Right lobe of liver (tissue), 6 donors: ENCODE results near the gene CLRN3. TPM values are rescaled to one million over a fixed set of nuclear protein-coding genes. Genes with fewer than 3 reads are reported as not detected.

Experiments used
- ATAC-seq, 4 donors: fragments of 200-7000 bp; cut with Tn5 transposase; one replicate each; pipeline ENCODE4 v1.9.1; 2020; ENCODE audit warnings: mild to moderate bottlenecking in 4 of 4, moderate library complexity in 4 of 4
- DNase-seq, 3 donors: peaks; one replicate each; pipeline ENCODE4 v3.0.0-alpha.2; 2020
- H3K27ac ChIP-seq, 3 donors: fragments of 200-600 bp; one replicate each; pipeline ENCODE4 v1.8.0; 2022
- H3K27me3 ChIP-seq, 2 donors: fragments of 200-600 bp; one replicate each; pipeline ENCODE4 v1.8.0; 2022
- H3K36me3 ChIP-seq, 4 donors: fragments of 200-600 bp; sonication (generic) in 1 of 4; one replicate each; pipeline versions ENCODE4 v1.5.1 to v1.8.0; 2017 to 2022; ENCODE audit warnings: control low read depth in 1 of 4
- H3K4me1 ChIP-seq, 4 donors: fragments of 200-600 bp; sonication (generic) in 1 of 4; one replicate each; pipeline versions ENCODE4 v1.5.1 to v1.8.0; 2017 to 2022; ENCODE audit warnings: control low read depth in 1 of 4
- H3K4me3 ChIP-seq, 3 donors: fragments of 200-600 bp; one replicate each; pipeline ENCODE4 v1.8.0; 2022
- H3K9me3 ChIP-seq, 4 donors: fragments of 200-600 bp; sonication (generic) in 1 of 4; one replicate each; pipeline versions ENCODE4 v1.5.1 to v1.8.0; 2017 to 2022; ENCODE audit warnings: control low read depth in 1 of 4
- POLR2A ChIP-seq: fragments of 450-650 bp; IDR thresholded peaks from one replicate; pipeline ENCODE4 v1.6.1; 2017; ENCODE audit warnings: antibody characterized with exemption, mild to moderate bottlenecking
- WGBS: methylation state at CpG from one replicate; pipeline ENCODE4 v1.1.6; 2018; ENCODE audit warnings: low coverage, low lambda C conversion rate; ENCODE audit not compliant: insufficient coverage; ENCODE audit errors: missing lambda C conversion rate; 5-methylcytosine and 5-hydroxymethylcytosine counted together
- intact Hi-C, 2 donors: fragments of 100-400 bp; cut with DNase I; formaldehyde crosslinking; loops; one replicate each; pipeline versions ENCODE4 v1.11.2 to v1.14.1; 2022
- total RNA-seq, 6 experiments: library from RNA; depleted of rRNA in 2 of 6; stranded (reverse); fragments of >200 nt in 2 of 6; fragmentation: NEBNext Ultra II Directional in 3 of 6; extraction: Animal tissue kit (Norgen Biotek cat#: 25700) in 3 of 6; gene quantifications; one replicate each; pipeline versions ENCODE4 v1.1.0 to v1.2.4, GENCODE V29; 2016 to 2023
- TF ChIP-seq, protein P1 (sequence below), 4 donors: fragments of 200-600 bp in 3 of 4; fragments of 450-650 bp in 1 of 4; IDR thresholded peaks; one replicate each; pipeline versions ENCODE4 v1.5.1 to v1.8.0; 2016 to 2022; ENCODE audit warnings: antibody characterized with exemption in 4 of 4, mild to moderate bottlenecking in 2 of 4
- donor health status: DM: no; HTN: yes; CAD: no.
- donor health status: DM: no; HTN: no; CAD: no.
- donor health status: DM: no; HTN: no; CAD: no.
- donor health status: DM: no; HTN: yes; CAD: no.
- donor health status: DM: no; HTN: yes; CAD: no.

Gene CLRN3
- total RNA-seq, 6 experiments from 2014 or later = 9.6 to 28.5 (median 18.1) TPM

DNA sequence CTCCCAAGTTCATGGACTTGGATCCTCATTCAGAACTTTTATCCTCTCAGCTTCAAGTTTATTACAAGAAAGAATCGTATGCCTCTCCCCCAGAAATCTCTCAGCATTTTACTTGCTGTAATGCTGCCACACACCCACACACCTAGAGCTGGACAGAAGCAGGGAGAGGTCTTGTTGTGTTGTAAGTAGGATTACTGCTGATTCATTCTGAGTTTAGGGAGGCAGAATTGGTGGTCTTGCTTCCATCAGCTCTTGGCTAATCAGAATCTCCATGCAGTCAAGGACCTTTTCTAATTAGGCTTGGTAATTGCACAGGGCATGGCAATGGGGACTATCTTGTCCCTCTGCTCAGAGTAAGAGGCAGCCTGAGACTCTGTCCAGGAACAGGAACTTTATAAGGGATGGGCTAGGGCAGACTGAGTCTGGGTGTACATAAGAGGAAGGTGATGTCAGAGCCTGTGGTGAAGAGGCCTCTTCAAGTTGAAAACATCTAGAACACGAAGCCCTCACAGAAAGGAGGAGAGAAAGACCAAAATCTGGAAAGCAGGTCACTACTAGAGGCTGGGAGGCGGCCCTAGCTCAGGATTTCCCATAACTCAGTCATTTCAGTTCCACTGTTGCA, 7.1 kb upstream of the CLRN3 start:
- DNase-seq (no peak), ATAC-seq (peak in 3 of 4 donors; percentile 60 to 67 (median 63))
- intact Hi-C loops = loop anchor here (10.0 kb wide), 2 partner anchors 115 to 175 kb away; no protein-coding TSS in a partner anchor

GRCh38 chr10:127897177-127897576, 4.4 kb upstream of the CLRN3 start:
- Histone ChIP-seq H3K9me3 (no peaks in the 10 kb centered on the region), H3K27me3 (no peaks in the 10 kb centered on the region), H3K36me3 (no peaks in the 10 kb centered on the region), H3K4me3 (no peak overlapping the region), H3K4me1 (peaks cover 0 to 5% (median 0%) of the 10 kb centered on the region in 4 donors), H3K27ac (no peak overlapping the region)
- WGBS = 74% methylated on average over 2 of the region's 2 CpGs
- intact Hi-C loops = no loop called here
- no peak for ATAC-seq
- DNase-seq = no peak
- TF ChIP-seq POLR2A = no peak
- TF ChIP-seq, protein P1, sequence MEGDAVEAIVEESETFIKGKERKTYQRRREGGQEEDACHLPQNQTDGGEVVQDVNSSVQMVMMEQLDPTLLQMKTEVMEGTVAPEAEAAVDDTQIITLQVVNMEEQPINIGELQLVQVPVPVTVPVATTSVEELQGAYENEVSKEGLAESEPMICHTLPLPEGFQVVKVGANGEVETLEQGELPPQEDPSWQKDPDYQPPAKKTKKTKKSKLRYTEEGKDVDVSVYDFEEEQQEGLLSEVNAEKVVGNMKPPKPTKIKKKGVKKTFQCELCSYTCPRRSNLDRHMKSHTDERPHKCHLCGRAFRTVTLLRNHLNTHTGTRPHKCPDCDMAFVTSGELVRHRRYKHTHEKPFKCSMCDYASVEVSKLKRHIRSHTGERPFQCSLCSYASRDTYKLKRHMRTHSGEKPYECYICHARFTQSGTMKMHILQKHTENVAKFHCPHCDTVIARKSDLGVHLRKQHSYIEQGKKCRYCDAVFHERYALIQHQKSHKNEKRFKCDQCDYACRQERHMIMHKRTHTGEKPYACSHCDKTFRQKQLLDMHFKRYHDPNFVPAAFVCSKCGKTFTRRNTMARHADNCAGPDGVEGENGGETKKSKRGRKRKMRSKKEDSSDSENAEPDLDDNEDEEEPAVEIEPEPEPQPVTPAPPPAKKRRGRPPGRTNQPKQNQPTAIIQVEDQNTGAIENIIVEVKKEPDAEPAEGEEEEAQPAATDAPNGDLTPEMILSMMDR (IDR thresholded peaks at IDR 0.05) = no peak

More for the DNA sequence above, 7.1 kb upstream of the CLRN3 start:
- no peak overlapping the region for H3K4me3 ChIP-seq
- H3K36me3 ChIP-seq = no peaks in the 10 kb centered on the region
- H3K27ac ChIP-seq = no peak overlapping the region
- H3K9me3 ChIP-seq = no peaks in the 10 kb centered on the region
- H3K4me1 ChIP-seq = no peaks in the 10 kb centered on the region
- H3K27me3 ChIP-seq = no peaks in the 10 kb centered on the region
- 57% methylated on average over 3 of the region's 3 CpGs for WGBS
- no peak for TF ChIP-seq POLR2A
- TF ChIP-seq, protein P1 (IDR thresholded peaks at IDR 0.05) = no peak

GRCh38 chr10:127896590-127896989, 3.8 kb upstream of the CLRN3 start:
- DNase-seq = no peak
- H3K4me3 ChIP-seq = no peak overlapping the region
- H3K4me1 ChIP-seq = peaks cover 0 to 5% (median under 1%) of the 10 kb centered on the region in 4 donors
- TF ChIP-seq POLR2A = no peak
- TF ChIP-seq, protein P1 (IDR thresholded peaks at IDR 0.05) = no peak
- H3K27ac ChIP-seq = no peak overlapping the region
- intact Hi-C loops = no loop called here
- no peaks in the 10 kb centered on the region for H3K9me3 ChIP-seq
- H3K27me3 ChIP-seq = no peaks in the 10 kb centered on the region
- no peak for ATAC-seq
- no peaks in the 10 kb centered on the region for H3K36me3 ChIP-seq

GRCh38 chr10:127894146-127894545, 1.4 kb upstream of the CLRN3 start:
- Histone ChIP-seq H3K9me3 (no peaks in the 10 kb centered on the region), H3K4me3 (no peak overlapping the region), H3K27me3 (no peaks in the 10 kb centered on the region), H3K27ac (no peak overlapping the region), H3K36me3 (no peaks in the 10 kb centered on the region), H3K4me1 (peaks cover 0 to 22% (median 5%) of the 10 kb centered on the region in 4 donors)
- ATAC-seq (no peak), DNase-seq (no peak)
- intact Hi-C loops = no loop called here
- 53% methylated on average over 1 of the region's 1 CpG for WGBS
- TF ChIP-seq, protein P1 (IDR thresholded peaks at IDR 0.05) = no peak
- no peak for TF ChIP-seq POLR2A
